WTC11 (cell line): ENCODE results near the gene ABHD12B.
"Not testable (repeated sequence)": the region's sequence is repeated elsewhere in the genome, so short reads cannot be mapped to it uniquely, and the experiment has no call there.

Source experiments
- FOXJ3 ChIP-seq: sonication (generic); formaldehyde crosslinking; IDR thresholded peaks from 2 replicates; pipeline ENCODE4 v1.9.0; 2021; ENCODE audit warnings: missing genetic modification reagents, mild to moderate bottlenecking, borderline replicate concordance
- FOXP4 ChIP-seq: sonication (generic); formaldehyde crosslinking; IDR thresholded peaks from 2 replicates; pipeline ENCODE4 v1.8.0; 2022; ENCODE audit warnings: mild to moderate bottlenecking, missing genetic modification reagents
- MLX ChIP-seq: sonication (generic); formaldehyde crosslinking; IDR thresholded peaks from 2 replicates; pipeline ENCODE4 v1.8.1; 2023; ENCODE audit warnings: mild to moderate bottlenecking, missing genetic modification reagents, moderate library complexity
- NFE2L1 ChIP-seq: sonication (generic); formaldehyde crosslinking; IDR thresholded peaks from 2 replicates; pipeline ENCODE4 v1.8.1; 2023; ENCODE audit warnings: missing genetic modification reagents
- NR3C1 ChIP-seq: sonication (generic); formaldehyde crosslinking; conservative IDR thresholded peaks from 2 replicates; pipeline ENCODE4 v1.8.1; 2023; ENCODE audit warnings: low read depth, mild to moderate bottlenecking, missing genetic modification reagents
- SP1 ChIP-seq: sonication (generic); formaldehyde crosslinking; conservative IDR thresholded peaks from 2 replicates; pipeline ENCODE4 v1.8.1; 2022; ENCODE audit warnings: missing genetic modification reagents
- TEAD4 ChIP-seq: sonication (generic); formaldehyde crosslinking; IDR thresholded peaks from 2 replicates; pipeline ENCODE4 v1.8.0; 2022; ENCODE audit warnings: mild to moderate bottlenecking, missing genetic modification reagents
- USF2 ChIP-seq: sonication (generic); formaldehyde crosslinking; IDR thresholded peaks from 2 replicates; pipeline ENCODE4 v1.8.1; 2023; ENCODE audit warnings: mild to moderate bottlenecking, missing genetic modification reagents, moderate library complexity
- TF ChIP-seq, protein P1 (sequence below): fragments of 200-600 bp; IDR thresholded peaks from 2 replicates; pipeline ENCODE4 v1.8.0; 2022; ENCODE audit warnings: antibody characterized with exemption
- TF ChIP-seq, protein P2 (sequence below): sonication (generic); formaldehyde crosslinking; IDR thresholded peaks from 2 replicates; pipeline ENCODE4 v1.8.0; 2022; ENCODE audit warnings: mild to moderate bottlenecking, missing genetic modification reagents
- TF ChIP-seq, protein P3 (sequence below): sonication (generic); formaldehyde crosslinking; IDR thresholded peaks from 2 replicates; pipeline ENCODE4 v1.8.1; 2022; ENCODE audit warnings: mild to moderate bottlenecking, moderate library complexity, missing genetic modification reagents
- TF ChIP-seq, protein P4 (sequence below): sonication (generic); formaldehyde crosslinking; IDR thresholded peaks from 2 replicates; pipeline ENCODE4 v1.8.0; 2023; ENCODE audit warnings: mild to moderate bottlenecking, missing genetic modification reagents
- TF ChIP-seq, protein P5 (sequence below): sonication (generic); formaldehyde crosslinking; IDR thresholded peaks from 2 replicates; pipeline ENCODE4 v1.8.0; 2022; ENCODE audit warnings: mild to moderate bottlenecking, missing genetic modification reagents

DNA sequence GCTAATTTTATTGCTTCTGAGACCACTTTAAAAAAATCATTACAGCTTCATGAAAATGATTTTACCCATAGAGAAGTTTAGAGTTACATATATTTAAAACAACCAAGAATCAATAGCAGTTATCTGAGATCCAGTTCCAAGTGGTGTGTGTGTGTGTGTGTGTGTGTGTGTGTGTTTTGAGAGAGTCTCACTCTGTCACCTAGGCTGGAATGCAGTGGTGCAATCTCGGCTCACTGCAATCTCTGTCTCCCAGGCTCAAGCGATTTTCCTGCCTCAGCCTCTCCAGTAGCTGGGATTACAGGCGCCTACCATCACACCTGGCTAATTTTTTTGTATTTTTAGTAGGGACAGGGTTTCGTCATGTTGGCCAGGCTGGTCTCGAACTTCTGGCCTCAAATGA is 47.7 kb downstream of the ABHD12B start:
- TF ChIP-seq SP1; FOXJ3 (CRISPR knock-in tag); FOXP4; USF2 (CRISPR knock-in tag); NFE2L1 (CRISPR knock-in tag); TEAD4 (CRISPR knock-in tag); NR3C1 (CRISPR knock-in tag); MLX (CRISPR knock-in tag): not testable (repeated sequence)
- TF ChIP-seq, protein P1, sequence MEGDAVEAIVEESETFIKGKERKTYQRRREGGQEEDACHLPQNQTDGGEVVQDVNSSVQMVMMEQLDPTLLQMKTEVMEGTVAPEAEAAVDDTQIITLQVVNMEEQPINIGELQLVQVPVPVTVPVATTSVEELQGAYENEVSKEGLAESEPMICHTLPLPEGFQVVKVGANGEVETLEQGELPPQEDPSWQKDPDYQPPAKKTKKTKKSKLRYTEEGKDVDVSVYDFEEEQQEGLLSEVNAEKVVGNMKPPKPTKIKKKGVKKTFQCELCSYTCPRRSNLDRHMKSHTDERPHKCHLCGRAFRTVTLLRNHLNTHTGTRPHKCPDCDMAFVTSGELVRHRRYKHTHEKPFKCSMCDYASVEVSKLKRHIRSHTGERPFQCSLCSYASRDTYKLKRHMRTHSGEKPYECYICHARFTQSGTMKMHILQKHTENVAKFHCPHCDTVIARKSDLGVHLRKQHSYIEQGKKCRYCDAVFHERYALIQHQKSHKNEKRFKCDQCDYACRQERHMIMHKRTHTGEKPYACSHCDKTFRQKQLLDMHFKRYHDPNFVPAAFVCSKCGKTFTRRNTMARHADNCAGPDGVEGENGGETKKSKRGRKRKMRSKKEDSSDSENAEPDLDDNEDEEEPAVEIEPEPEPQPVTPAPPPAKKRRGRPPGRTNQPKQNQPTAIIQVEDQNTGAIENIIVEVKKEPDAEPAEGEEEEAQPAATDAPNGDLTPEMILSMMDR: not testable (repeated sequence)
- TF ChIP-seq, protein P2, sequence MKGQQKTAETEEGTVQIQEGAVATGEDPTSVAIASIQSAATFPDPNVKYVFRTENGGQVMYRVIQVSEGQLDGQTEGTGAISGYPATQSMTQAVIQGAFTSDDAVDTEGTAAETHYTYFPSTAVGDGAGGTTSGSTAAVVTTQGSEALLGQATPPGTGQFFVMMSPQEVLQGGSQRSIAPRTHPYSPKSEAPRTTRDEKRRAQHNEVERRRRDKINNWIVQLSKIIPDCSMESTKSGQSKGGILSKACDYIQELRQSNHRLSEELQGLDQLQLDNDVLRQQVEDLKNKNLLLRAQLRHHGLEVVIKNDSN (CRISPR knock-in tag): not testable (repeated sequence)
- TF ChIP-seq, protein P3, sequence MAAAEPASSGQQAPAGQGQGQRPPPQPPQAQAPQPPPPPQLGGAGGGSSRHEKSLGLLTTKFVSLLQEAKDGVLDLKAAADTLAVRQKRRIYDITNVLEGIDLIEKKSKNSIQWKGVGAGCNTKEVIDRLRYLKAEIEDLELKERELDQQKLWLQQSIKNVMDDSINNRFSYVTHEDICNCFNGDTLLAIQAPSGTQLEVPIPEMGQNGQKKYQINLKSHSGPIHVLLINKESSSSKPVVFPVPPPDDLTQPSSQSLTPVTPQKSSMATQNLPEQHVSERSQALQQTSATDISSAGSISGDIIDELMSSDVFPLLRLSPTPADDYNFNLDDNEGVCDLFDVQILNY (CRISPR knock-in tag): not testable (repeated sequence)
- TF ChIP-seq, protein P4, sequence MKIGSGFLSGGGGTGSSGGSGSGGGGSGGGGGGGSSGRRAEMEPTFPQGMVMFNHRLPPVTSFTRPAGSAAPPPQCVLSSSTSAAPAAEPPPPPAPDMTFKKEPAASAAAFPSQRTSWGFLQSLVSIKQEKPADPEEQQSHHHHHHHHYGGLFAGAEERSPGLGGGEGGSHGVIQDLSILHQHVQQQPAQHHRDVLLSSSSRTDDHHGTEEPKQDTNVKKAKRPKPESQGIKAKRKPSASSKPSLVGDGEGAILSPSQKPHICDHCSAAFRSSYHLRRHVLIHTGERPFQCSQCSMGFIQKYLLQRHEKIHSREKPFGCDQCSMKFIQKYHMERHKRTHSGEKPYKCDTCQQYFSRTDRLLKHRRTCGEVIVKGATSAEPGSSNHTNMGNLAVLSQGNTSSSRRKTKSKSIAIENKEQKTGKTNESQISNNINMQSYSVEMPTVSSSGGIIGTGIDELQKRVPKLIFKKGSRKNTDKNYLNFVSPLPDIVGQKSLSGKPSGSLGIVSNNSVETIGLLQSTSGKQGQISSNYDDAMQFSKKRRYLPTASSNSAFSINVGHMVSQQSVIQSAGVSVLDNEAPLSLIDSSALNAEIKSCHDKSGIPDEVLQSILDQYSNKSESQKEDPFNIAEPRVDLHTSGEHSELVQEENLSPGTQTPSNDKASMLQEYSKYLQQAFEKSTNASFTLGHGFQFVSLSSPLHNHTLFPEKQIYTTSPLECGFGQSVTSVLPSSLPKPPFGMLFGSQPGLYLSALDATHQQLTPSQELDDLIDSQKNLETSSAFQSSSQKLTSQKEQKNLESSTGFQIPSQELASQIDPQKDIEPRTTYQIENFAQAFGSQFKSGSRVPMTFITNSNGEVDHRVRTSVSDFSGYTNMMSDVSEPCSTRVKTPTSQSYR (CRISPR knock-in tag): not testable (repeated sequence)
- TF ChIP-seq, protein P5, sequence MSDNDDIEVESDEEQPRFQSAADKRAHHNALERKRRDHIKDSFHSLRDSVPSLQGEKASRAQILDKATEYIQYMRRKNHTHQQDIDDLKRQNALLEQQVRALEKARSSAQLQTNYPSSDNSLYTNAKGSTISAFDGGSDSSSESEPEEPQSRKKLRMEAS: not testable (repeated sequence)
